Stomach (tissue), 9 donors: ENCODE measurements around the gene TAPT1. TPM values are rescaled to one million over a fixed set of nuclear protein-coding genes. Genes with fewer than 3 reads are reported as not detected.

Experiments
- DNase-seq, 2 donors: peaks; one replicate each; pipeline versions ENCODE4 v3.0.0 to v3.0.0-alpha.2; 2013 to 2019
- H3K27ac ChIP-seq, 5 donors: fragments of 200-600 bp in 4 of 5; sonication (generic) in 4 of 5; one replicate each; pipeline ENCODE4 v1.5.1; 2013 to 2019; ENCODE audit warnings: mild to moderate bottlenecking in 1 of 5, moderate library complexity in 1 of 5
- H3K27me3 ChIP-seq, 3 donors: fragments of 200-600 bp; sonication (generic); one replicate each; pipeline ENCODE4 v1.5.1; 2017 to 2019; ENCODE audit warnings: mixed run types in 1 of 3
- H3K36me3 ChIP-seq, 4 donors: fragments of 200-600 bp; sonication (generic); 1 replicate in 3 of 4; 2 replicates in 1 of 4; pipeline ENCODE4 v1.5.1; 2016 to 2019
- H3K4me1 ChIP-seq, 4 donors: fragments of 200-600 bp; sonication (generic); one replicate each; pipeline ENCODE4 v1.5.1; 2016 to 2019
- H3K4me3 ChIP-seq, 4 donors: fragments of 200-600 bp; sonication (generic) in 3 of 4; one replicate each; pipeline ENCODE4 v1.5.1; 2016 to 2019; ENCODE audit warnings: mild to moderate bottlenecking in 1 of 4
- H3K9me3 ChIP-seq, 4 donors: fragments of 200-600 bp; sonication (generic); one replicate each; pipeline ENCODE4 v1.5.1; 2016 to 2019
- CTCF ChIP-seq, 7 experiments: fragments of 450-650 bp in 4 of 7; fragments of 200-600 bp in 3 of 7; sonication (generic) in 3 of 7; IDR thresholded peaks; one replicate each; pipeline ENCODE4 v1.5.1; 2016 to 2019; ENCODE audit warnings: antibody characterized with exemption in 7 of 7, control low read depth in 2 of 7, mild to moderate bottlenecking in 1 of 7
- EP300 ChIP-seq: sonication (generic); formaldehyde crosslinking; IDR thresholded peaks from one replicate; pipeline ENCODE4 v1.6.1; 2017; ENCODE audit warnings: antibody characterized with exemption
- POLR2A ChIP-seq, 4 donors: fragments of 450-650 bp; IDR thresholded peaks; one replicate each; pipeline ENCODE4 v1.6.1; 2016; ENCODE audit warnings: antibody characterized with exemption in 4 of 4, control low read depth in 2 of 4, mild to moderate bottlenecking in 1 of 4, moderate library complexity in 1 of 4
- POLR2AphosphoS5 ChIP-seq, 3 donors: sonication (generic); formaldehyde crosslinking; IDR thresholded peaks; one replicate each; pipeline ENCODE4 v1.6.1; 2016; ENCODE audit warnings: antibody characterized with exemption in 3 of 3
- WGBS, 5 donors: extraction: QIAGEN DNeasy Blood & Tissue Kit in 3 of 5; methylation state at CpG; one replicate each; pipeline versions ENCODE4 v1.1.5 to v1.1.7; 2013 to 2018; 5-methylcytosine and 5-hydroxymethylcytosine counted together
- intact Hi-C: fragments of 100-400 bp; cut with DNase I; formaldehyde crosslinking; loops from one replicate; pipeline ENCODE4 v1.15.1; 2023; ENCODE audit warnings: low total_unique reads
- polyA plus RNA-seq, 3 donors: library from polyadenylated mRNA; stranded (reverse); fragments of 200-250 nt; gene quantifications; one replicate each; pipeline ENCODE4 v1.2.3, GENCODE V29; 2013
- total RNA-seq, 5 donors: library from RNA; depleted of rRNA; stranded (reverse); fragments of >200 nt; gene quantifications; one replicate each; pipeline versions ENCODE4 v1.1.0 to v1.2.3, GENCODE V29; 2014 to 2016
- donor health status: healthy with polysubstance abuse.
- donor health status: Bipolar disorder and iron deficiency.
- donor health status: healthy.

The TAPT1 gene
- total and polyA plus RNA-seq, 8 donors, result 5.9 to 97.8 (median 13.7) TPM

- WGBS, 5 donors, result 84 to 95% (median 91%) methylated on average over 1 of the region's 1 CpG
- Histone ChIP-seq H3K9me3 (no peaks in the 10 kb centered on the region), H3K27ac (no peak overlapping the region), H3K36me3 (peaks cover 3 to 13% (median 11%) of the 10 kb centered on the region in 4 donors), H3K4me1 (peaks cover 0 to under 1% (median 0%) of the 10 kb centered on the region in 4 donors), H3K27me3 (no peaks in the 10 kb centered on the region), H3K4me3 (no peak overlapping the region)
- TF ChIP-seq POLR2AphosphoS5 (IDR thresholded peaks at IDR 0.05) (no peak), POLR2A (IDR thresholded peaks at IDR 0.05) (no peak), CTCF (IDR thresholded peaks at IDR 0.05) (no peak), EP300 (no peak)
- no peak for DNase-seq
- intact Hi-C loops, result no loop called here
Measured at GRCh38 chr4:16259241-16259888, 33.1 kb upstream of the TAPT1 start.

GRCh38 chr4:16257611-16258010 is 31.3 kb upstream of the TAPT1 start:
- Histone ChIP-seq H3K9me3 (no peaks in the 10 kb centered on the region), H3K4me1 (peaks cover 0 to 6% (median 0%) of the 10 kb centered on the region in 4 donors), H3K27ac (no peak overlapping the region), H3K27me3 (no peaks in the 10 kb centered on the region), H3K4me3 (no peak overlapping the region), H3K36me3 (peaks cover 3 to 23% (median 17%) of the 10 kb centered on the region in 4 donors)
- WGBS, 5 donors, result 91 to 97% (median 95%) methylated on average over 2 of the region's 2 CpGs
- no peak for DNase-seq
- TF ChIP-seq CTCF (IDR thresholded peaks at IDR 0.05), result no peak
- TF ChIP-seq POLR2A (IDR thresholded peaks at IDR 0.05), result no peak
- no peak for TF ChIP-seq EP300
- TF ChIP-seq POLR2AphosphoS5 (IDR thresholded peaks at IDR 0.05), result no peak
- intact Hi-C loops, result no loop called here

- Histone ChIP-seq H3K27ac (no peak overlapping the region), H3K27me3 (no peaks in the 10 kb centered on the region), H3K36me3 (peaks cover 9 to 31% (median 17%) of the 10 kb centered on the region in 4 donors), H3K9me3 (no peaks in the 10 kb centered on the region), H3K4me1 (peaks cover 0 to 6% (median 0%) of the 10 kb centered on the region in 4 donors), H3K4me3 (no peak overlapping the region)
- TF ChIP-seq EP300, result no peak
- no peak for DNase-seq
- intact Hi-C loops, result no loop called here
- WGBS, 5 donors, result 95 to 98% (median 97%) methylated on average over 28 of the region's 28 CpGs
Measured at GRCh38 chr4:16256343-16256742, 30.1 kb upstream of the TAPT1 start.

GRCh38 chr4:16255730-16256129 is 29.5 kb upstream of the TAPT1 start:
- Histone ChIP-seq H3K4me3 (no peak overlapping the region), H3K4me1 (peaks cover 0 to 6% (median under 1%) of the 10 kb centered on the region in 4 donors), H3K27me3 (no peaks in the 10 kb centered on the region), H3K9me3 (no peaks in the 10 kb centered on the region), H3K36me3 (peaks cover 9 to 31% (median 17%) of the 10 kb centered on the region in 4 donors), H3K27ac (no peak overlapping the region)
- intact Hi-C loops, result no loop called here
- WGBS, 5 donors, result 88 to 97% (median 90%) methylated on average over 2 of the region's 2 CpGs
- DNase-seq, result no peak
- TF ChIP-seq EP300 (no peak), CTCF (IDR thresholded peaks at IDR 0.05) (no peak)
